Myometrial cell (primary cell): Measurements from ENCODE around the gene PAQR7. TPM values are rescaled to one million over a fixed set of nuclear protein-coding genes. Genes with fewer than 3 reads are reported as not detected.

Experiments
- total RNA-seq: library from RNA; depleted of rRNA; stranded (reverse); fragments of >200 nt; gene quantifications from 2 replicates; pipeline ENCODE4 v1.2.3, GENCODE V29; 2015

Gene PAQR7
- total RNA-seq = 20.6 and 25.9 TPM in 2 replicates

GRCh38 chr1:25875154-25875855, at the start of gene PAQR7:
TSS of gene PAQR7 (minus strand) at chr1:25875708. CDS start at chr1:25863839, 11,869 bp downstream.

GRCh38 chr1:25905680-25906643, 30.5 kb upstream of the PAQR7 start, which contains the start of gene STMN1:
TSS of gene STMN1 (minus strand) at chr1:25906419. CDS start at chr1:25904676, 1,743 bp downstream.

GRCh38 chr1:25858906-25859789, 16.4 kb downstream of the PAQR7 start, which contains the start of gene AUNIP:
TSS of gene AUNIP (minus strand) at chr1:25859457. CDS start at chr1:25859357, 100 bp downstream.

GRCh38 chr1:25819491-25820246, 55.8 kb downstream of the PAQR7 start, which contains the start of gene MTFR1L:
TSS of gene MTFR1L (plus strand) at chr1:25819954. CDS start at chr1:25823105, 3,151 bp downstream.

Other genes starting within 250 kb of the PAQR7 start
- gene SELENON, start 75.5 kb downstream of the PAQR7 start, total RNA-seq = 45.4 and 53.0 TPM in 2 replicates
- gene MTFR1L, start 55.8 kb downstream of the PAQR7 start, total RNA-seq = 46.8 and 53.6 TPM in 2 replicates
- gene AUNIP, start 16.3 kb downstream of the PAQR7 start, total RNA-seq = 1.6 and 2.3 TPM in 2 replicates
- 105 and 121 TPM in 2 replicates for gene STMN1, start 30.7 kb upstream of the PAQR7 start, total RNA-seq
- gene PAFAH2, start 122.4 kb upstream of the PAQR7 start, total RNA-seq = 11.9 and 15.3 TPM in 2 replicates
- 4.3 and 26.5 TPM in 2 replicates for gene EXTL1, start 146.1 kb upstream of the PAQR7 start, total RNA-seq
- gene SLC30A2, start 170.4 kb upstream of the PAQR7 start, total RNA-seq = not detected in 2 replicates
- not detected in 2 replicates for gene TRIM63, start 191.9 kb upstream of the PAQR7 start, total RNA-seq
- gene PDIK1L, start 236.1 kb upstream of the PAQR7 start, total RNA-seq = 2.6 and 3.2 TPM in 2 replicates